ENCODE data around the gene SRGAP1.

Gene SRGAP1

DNA sequence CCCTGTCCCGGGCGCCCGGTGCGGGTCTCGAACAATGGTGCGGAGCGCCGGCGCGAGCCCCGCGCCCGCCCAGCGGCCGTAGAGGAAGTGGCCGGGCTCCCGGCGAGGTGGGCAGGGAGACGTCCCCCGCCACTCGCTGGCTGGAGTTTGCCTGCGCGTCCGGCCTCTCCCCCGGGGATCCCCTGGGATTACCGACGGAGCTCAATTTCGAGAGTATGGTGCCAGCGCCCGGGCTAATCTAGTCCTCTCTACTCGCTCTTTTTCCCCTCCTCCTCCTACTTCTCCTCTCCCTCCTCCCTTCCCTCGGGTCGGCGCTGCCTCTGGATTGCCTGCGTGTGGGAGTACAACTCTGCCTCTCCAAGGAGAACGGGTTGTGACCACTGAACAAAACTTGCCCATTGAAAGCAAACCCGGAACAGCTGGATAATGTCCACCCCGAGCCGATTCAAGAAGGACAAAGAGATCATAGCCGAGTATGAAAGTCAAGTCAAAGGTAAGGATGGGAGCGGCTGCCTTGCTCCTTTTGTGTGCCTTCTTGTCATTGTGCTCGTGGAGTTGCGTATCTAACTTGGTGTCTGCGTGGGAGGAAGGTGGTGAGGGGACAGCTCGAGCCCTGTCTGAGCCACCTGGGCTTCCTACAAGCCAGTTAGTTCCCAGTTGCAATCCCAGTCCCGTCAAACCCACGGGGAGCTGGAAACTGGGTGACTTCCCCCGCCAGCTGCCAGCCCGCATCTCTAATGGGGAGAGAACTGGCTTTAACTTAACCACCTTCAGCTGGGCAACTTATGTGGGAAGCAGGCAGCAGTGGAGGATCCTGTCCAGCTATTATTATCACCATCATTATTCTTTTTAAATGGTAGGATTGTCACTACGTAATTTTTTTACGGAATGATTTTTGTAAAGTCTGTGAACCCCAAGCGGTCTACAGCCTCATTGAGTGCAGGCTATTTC, at the start of gene SRGAP1:
TSS of gene SRGAP1 (plus strand) at position 310 of the 951 bp plus-strand sequence. CDS start at position 427, 117 bp downstream.
- DNase-seq = no peak

- DNase-seq = no peak
These were observed 49.3 kb upstream of the SRGAP1 start for GRCh38 chr12:63795032-63795687.

GRCh38 chr12:63795944-63796343, 48.6 kb upstream of the SRGAP1 start:
- DNase-seq = no peak

GRCh38 chr12:63802012-63802608, 42.4 kb upstream of the SRGAP1 start:
- peak; percentile 46 for DNase-seq

GRCh38 chr12:63804746-63805145, 39.8 kb upstream of the SRGAP1 start:
- no peak for DNase-seq

- DNase-seq = no peak
These were observed 38.5 kb upstream of the SRGAP1 start for GRCh38 chr12:63805704-63806672.

GRCh38 chr12:63808631-63809030, 35.9 kb upstream of the SRGAP1 start:
- no peak for DNase-seq

DNA sequence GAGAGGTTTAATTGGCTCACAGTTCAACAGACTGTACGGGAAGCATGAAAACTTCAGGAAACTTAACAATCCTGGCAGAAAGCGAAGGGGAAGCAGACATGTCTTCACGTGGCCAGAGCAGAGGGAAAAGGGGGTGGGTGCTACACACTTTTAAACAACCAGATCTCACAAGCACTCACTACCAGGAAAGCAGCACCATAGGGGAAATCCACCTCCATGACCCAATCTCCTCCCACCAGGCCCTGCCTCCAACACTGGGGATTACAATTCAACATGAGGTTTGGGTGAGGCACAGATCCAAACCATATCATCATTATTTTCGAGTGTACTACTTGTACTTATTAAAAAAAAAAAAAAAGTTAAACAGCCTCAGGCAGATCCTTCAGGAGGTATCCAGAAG, 34.9 kb upstream of the SRGAP1 start:
- no peak for DNase-seq

DNA sequence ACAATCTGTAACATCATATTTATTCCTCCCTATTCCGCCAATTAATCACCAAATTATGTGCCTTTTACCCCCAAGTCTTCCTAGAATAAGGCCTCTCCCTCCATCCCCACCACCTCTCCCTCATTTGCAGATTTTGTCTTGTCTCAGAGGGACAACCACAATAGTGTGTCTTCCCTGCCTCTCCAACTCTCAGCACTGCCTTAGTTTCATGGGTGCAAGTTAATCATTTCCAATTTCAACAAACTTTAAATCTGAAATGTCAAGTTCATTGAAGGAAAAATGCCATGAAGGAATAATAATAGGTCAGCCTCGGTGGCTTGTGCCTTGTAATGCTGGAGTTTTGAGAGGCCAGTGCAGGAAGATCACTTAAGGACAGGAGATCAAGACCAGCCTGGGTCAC, 33.2 kb upstream of the SRGAP1 start:
- no peak for DNase-seq

DNA sequence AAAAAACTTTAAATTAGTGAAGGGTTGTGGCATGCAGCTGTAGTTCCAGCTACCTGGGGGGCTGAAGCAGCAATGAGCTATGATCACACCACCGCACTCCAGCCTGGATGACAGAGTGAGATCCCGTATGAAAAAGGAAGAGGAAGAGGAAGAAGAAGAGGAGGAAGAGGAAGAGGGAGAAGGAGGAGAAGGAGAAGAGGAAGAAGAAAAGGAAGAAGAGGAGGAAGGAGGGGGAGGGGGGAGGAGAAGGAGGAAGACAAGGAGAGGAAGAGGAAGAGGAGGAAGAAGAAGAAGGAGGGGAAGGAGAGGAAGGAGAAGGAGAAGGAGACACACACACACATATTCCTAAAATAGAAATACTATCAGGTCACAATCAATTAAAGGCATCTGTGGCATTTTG, 32.7 kb upstream of the SRGAP1 start:
- no peak for DNase-seq

- no peak for DNase-seq
These were observed 30.2 kb upstream of the SRGAP1 start for GRCh38 chr12:63814146-63814772.

DNA sequence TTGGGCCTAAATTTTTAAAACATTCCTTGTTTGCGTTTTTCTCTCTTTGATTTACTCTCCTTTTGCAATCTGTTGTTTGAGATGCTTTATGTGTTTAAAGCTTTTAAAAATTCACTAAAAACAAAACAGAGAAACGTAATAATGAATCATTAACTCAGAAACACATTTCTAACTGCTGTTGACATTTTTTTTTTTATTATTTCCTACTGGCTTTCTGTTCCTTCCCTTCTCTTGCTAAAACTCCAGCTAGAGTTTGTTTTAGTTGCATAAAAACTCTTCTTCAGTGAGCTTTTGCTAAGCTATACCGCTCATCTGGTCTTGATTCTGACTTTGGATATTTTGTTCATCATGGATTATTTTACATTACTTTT, 29.0 kb upstream of the SRGAP1 start:
- no peak for DNase-seq

DNA sequence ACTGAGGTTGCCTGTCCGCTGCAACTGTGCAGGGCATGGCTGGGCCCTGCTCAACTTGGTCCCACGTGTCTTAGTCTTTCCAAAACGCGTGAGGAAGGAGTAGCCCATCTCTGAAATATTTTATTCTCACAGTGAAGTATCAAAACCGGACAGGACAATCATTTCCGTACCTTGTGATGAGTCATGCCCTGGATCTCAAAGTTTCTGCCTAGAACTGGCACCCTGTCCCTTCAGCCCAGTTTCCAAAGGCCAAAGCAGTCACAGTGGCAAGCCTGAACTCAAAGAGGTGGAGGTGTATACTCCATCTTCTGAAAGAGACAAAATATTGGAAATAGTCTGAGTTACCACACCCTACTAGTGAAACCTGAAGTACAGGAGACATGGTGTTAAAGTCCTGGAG, 28.5 kb upstream of the SRGAP1 start:
- no peak for DNase-seq

GRCh38 chr12:63820427-63820826, 24.1 kb upstream of the SRGAP1 start:
- no peak for DNase-seq

DNA sequence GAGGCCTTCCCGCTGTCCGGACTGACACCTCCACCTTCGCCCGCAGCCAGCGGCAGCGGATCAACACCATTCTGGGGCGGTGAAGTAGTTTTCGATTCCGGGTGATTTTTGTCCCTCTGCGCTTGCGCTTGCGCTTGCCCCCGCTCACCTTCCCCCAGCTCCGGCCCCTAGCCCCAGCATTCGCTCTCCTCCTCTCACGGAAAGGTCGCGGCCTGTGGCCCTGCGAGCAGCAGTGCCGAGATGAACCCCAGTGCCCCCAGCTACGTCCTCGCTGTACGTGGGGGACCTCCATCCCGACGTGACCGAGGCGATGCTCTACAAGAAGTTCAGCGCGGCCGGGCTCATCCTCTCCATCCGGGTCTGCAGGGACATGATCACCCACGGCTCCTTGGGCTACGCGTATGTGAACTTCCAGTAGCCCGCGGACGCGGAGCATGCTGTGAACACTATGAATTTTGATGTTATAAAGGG, 22.7 kb upstream of the SRGAP1 start:
- DNase-seq = no peak

- DNase-seq = no peak
These were observed 22.1 kb upstream of the SRGAP1 start for GRCh38 chr12:63822352-63822751.

DNA sequence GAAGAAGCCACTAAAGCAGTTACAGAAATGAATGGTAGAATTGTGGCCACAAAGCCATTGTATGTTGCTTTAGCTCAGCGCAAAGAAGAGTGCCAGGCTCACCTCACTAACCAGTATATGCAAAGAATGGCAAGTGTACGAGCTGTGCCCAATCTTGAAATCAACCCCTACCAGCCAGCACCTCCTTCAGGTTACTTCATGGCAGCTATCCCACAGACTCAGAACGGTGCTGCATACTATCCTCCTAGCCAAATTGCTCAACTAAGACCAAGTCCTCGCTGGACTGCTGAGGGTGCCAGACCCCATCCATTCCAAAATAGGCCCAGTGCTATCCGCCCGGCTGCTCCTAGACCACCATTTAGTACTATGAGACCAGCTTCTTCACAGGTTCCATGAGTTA, 21.5 kb upstream of the SRGAP1 start:
- DNase-seq = no peak

GRCh38 chr12:63826006-63826585, 18.4 kb upstream of the SRGAP1 start:
- DNase-seq = peak; percentile 28

DNA sequence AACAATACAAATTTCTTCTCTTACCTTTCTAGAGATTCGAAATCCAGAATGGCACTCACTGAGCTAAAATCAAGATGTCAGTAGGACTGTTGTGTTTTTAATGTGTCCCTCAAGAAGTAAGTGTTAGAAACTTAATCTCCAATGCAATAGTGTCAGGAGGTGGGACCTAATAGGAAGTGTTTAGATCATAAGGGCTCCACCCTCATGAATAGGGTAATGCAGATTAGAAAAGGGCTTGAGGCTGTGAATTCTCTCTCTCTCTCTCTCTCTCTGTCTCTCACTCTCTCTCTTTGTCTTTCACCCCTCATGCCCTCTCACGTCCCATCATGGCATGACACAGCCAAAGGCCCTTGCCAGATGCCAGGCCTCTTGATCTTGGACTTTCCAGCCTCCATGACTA, 15.6 kb upstream of the SRGAP1 start:
- no peak for DNase-seq

DNA sequence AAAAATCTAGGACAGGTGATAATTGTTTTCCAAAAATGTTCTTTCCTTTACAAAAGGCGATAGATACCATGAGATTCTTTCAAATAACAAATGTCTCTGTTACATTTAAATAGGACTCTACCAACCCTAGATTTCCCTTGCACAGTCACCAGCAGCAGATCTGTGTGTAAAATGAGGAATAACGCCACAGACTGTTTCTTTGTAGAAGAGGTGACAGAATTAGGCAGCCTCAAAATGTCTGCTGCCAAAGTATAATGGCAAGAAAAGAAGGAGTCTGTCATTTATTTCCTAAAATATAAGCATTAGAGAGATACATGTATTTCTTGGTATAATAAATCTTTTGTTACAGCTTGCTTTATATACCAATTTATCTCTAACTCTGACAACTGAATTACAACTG, 8.5 kb upstream of the SRGAP1 start:
- no peak for DNase-seq

GRCh38 chr12:63836936-63837335, 7.6 kb upstream of the SRGAP1 start:
- DNase-seq = peak; percentile 43

- no peak for DNase-seq
These were observed 6.1 kb upstream of the SRGAP1 start for GRCh38 chr12:63838411-63838810.

Measured in NCI-H1694 (cell line).